HEK293 (cell line): ENCODE measurements around the gene DAPK2.

Source experiments
- CTCF ChIA-PET: fragments of 350-600 bp; formaldehyde crosslinking; extraction: SDS; loops from one replicate; lab custom pipeline; 2021; ENCODE audit warnings: antibody characterized with exemption; lab: Yijun Ruan, JAX
- POLR2A ChIA-PET: fragments of 300-600 bp; formaldehyde crosslinking; extraction: SDS; loops from one replicate; lab custom pipeline; 2020; ENCODE audit warnings: antibody characterized with exemption, inconsistent platforms; lab: Yijun Ruan, JAX
- H3K27ac ChIP-seq: fragments of 200-500 bp; sonication (Bioruptor generic); 2 replicates; pipeline ENCODE4 v1.5.1; 2014; ENCODE audit warnings: low read depth, low read length, control low read depth, inconsistent platforms; ENCODE audit errors: extremely low read depth
- H3K36me3 ChIP-seq, 2 experiments: fragments of 200-500 bp in 1 of 2; sonication (Bioruptor generic) in 1 of 2; 1 replicate in 1 of 2; 2 replicates in 1 of 2; pipeline ENCODE4 v1.5.1; 2014 to 2017; ENCODE audit warnings: inconsistent platforms in 2 of 2, low read length in 2 of 2; ENCODE audit not compliant: control insufficient read depth in 2 of 2, insufficient read depth in 1 of 2
- H3K4me1 ChIP-seq: fragments of 200-500 bp; sonication (Bioruptor generic); 2 replicates; pipeline ENCODE4 v1.5.1; 2014; ENCODE audit warnings: mild to moderate bottlenecking, low read length, inconsistent platforms; ENCODE audit not compliant: control insufficient read depth, insufficient read depth
- H3K4me3 ChIP-seq: 2 replicates; pipeline ENCODE4 v1.5.1; 2011; ENCODE audit warnings: low read depth, mild to moderate bottlenecking, control low read depth, low read length, moderate library complexity
- H3K9me3 ChIP-seq: fragments of 200-500 bp; sonication (Bioruptor generic); 2 replicates; pipeline ENCODE4 v1.5.1; 2014; ENCODE audit warnings: low read depth, low read length, inconsistent platforms; ENCODE audit not compliant: control insufficient read depth, insufficient read depth
- BCL11B ChIP-seq: fragments of 450-650 bp; formaldehyde crosslinking; IDR thresholded peaks from 2 replicates; pipeline ENCODE4 v1.5.1; 2016; ENCODE audit warnings: low read depth, missing biosample characterization, missing genetic modification characterization
- GLI2 ChIP-seq: fragments of 450-650 bp; formaldehyde crosslinking; IDR thresholded peaks from 2 replicates; pipeline ENCODE4; 2017; ENCODE audit warnings: missing biosample characterization, missing genetic modification characterization, low read depth, borderline replicate concordance
- IKZF3 ChIP-seq: fragments of 450-650 bp; IDR thresholded peaks from 2 replicates; pipeline ENCODE4 v1.5.0; 2018; ENCODE audit warnings: missing biosample characterization, mild to moderate bottlenecking, missing genetic modification characterization, moderate library complexity
- PRDM1 ChIP-seq: fragments of 450-650 bp; formaldehyde crosslinking; IDR thresholded peaks from 2 replicates; pipeline ENCODE4; 2016; ENCODE audit warnings: missing biosample characterization, missing genetic modification characterization
- PRDM10 ChIP-seq: fragments of 450-650 bp; formaldehyde crosslinking; IDR thresholded peaks from 2 replicates; pipeline ENCODE4 v1.5.1; 2016; ENCODE audit warnings: missing biosample characterization, missing genetic modification characterization
- PRDM6 ChIP-seq: fragments of 450-650 bp; formaldehyde crosslinking; IDR thresholded peaks from 2 replicates; pipeline ENCODE4 v1.5.1; 2017; ENCODE audit warnings: missing biosample characterization, missing genetic modification characterization
- RBAK ChIP-seq: fragments of 450-650 bp; formaldehyde crosslinking; IDR thresholded peaks from 2 replicates; pipeline ENCODE4 v1.5.1; 2016; ENCODE audit warnings: missing biosample characterization, missing genetic modification characterization
- YY2 ChIP-seq: fragments of 450-650 bp; formaldehyde crosslinking; IDR thresholded peaks from 2 replicates; pipeline ENCODE4 v1.5.1; 2016; ENCODE audit warnings: missing biosample characterization, missing genetic modification characterization
- ZBTB20 ChIP-seq: fragments of 450-650 bp; formaldehyde crosslinking; IDR thresholded peaks from 2 replicates; pipeline ENCODE4 v1.5.1; 2016; ENCODE audit warnings: missing biosample characterization, missing genetic modification characterization
- ZFP3 ChIP-seq: fragments of 450-650 bp; formaldehyde crosslinking; IDR thresholded peaks from 2 replicates; pipeline ENCODE4 v1.5.1; 2016; ENCODE audit warnings: low read depth, missing biosample characterization, missing genetic modification characterization
- ZNF112 ChIP-seq: fragments of 450-650 bp; formaldehyde crosslinking; IDR thresholded peaks from 2 replicates; pipeline ENCODE4 v1.5.0; 2017; ENCODE audit warnings: missing biosample characterization, missing genetic modification characterization
- ZNF214 ChIP-seq: fragments of 450-650 bp; formaldehyde crosslinking; IDR thresholded peaks from 2 replicates; pipeline ENCODE4 v1.5.1; 2017; ENCODE audit warnings: missing biosample characterization, mild to moderate bottlenecking, missing genetic modification characterization, borderline replicate concordance
- ZNF239 ChIP-seq: fragments of 450-650 bp; formaldehyde crosslinking; IDR thresholded peaks from 2 replicates; pipeline ENCODE4 v1.5.1; 2016; ENCODE audit warnings: missing biosample characterization, missing genetic modification characterization
- ZNF280C ChIP-seq: fragments of 450-650 bp; formaldehyde crosslinking; IDR thresholded peaks from 2 replicates; pipeline ENCODE4 v1.5.1; 2016; ENCODE audit warnings: missing biosample characterization, missing genetic modification characterization
- ZNF302 ChIP-seq: fragments of 450-650 bp; formaldehyde crosslinking; IDR thresholded peaks from 2 replicates; pipeline ENCODE4 v1.5.1; 2016; ENCODE audit warnings: missing biosample characterization, missing genetic modification characterization, low read depth
- ZNF324 ChIP-seq: fragments of 450-650 bp; formaldehyde crosslinking; IDR thresholded peaks from 2 replicates; pipeline ENCODE4 v1.5.1; 2016; ENCODE audit warnings: missing biosample characterization, missing genetic modification characterization
- ZNF366 ChIP-seq: fragments of 450-650 bp; formaldehyde crosslinking; conservative IDR thresholded peaks from 2 replicates; pipeline ENCODE4 v1.5.1; 2016; ENCODE audit warnings: missing biosample characterization, missing genetic modification characterization
- ZNF423 ChIP-seq: fragments of 450-650 bp; formaldehyde crosslinking; IDR thresholded peaks from 2 replicates; pipeline ENCODE4 v1.5.1; 2016; ENCODE audit warnings: missing biosample characterization, missing genetic modification characterization
- ZNF548 ChIP-seq: fragments of 450-650 bp; formaldehyde crosslinking; IDR thresholded peaks from 2 replicates; pipeline ENCODE4 v1.5.1; 2016; ENCODE audit warnings: missing biosample characterization, missing genetic modification characterization
- ZNF555 ChIP-seq: fragments of 450-650 bp; formaldehyde crosslinking; conservative IDR thresholded peaks from 2 replicates; pipeline ENCODE4 v1.5.1; 2017; ENCODE audit warnings: missing biosample characterization, mild to moderate bottlenecking, missing genetic modification characterization, inconsistent platforms
- ZNF560 ChIP-seq: fragments of 450-650 bp; formaldehyde crosslinking; IDR thresholded peaks from 2 replicates; pipeline ENCODE4 v1.5.1; 2017; ENCODE audit warnings: missing biosample characterization, missing genetic modification characterization, borderline replicate concordance
- ZNF701 ChIP-seq: fragments of 450-650 bp; formaldehyde crosslinking; IDR thresholded peaks from 2 replicates; pipeline ENCODE4 v1.5.1; 2016; ENCODE audit warnings: missing biosample characterization, missing genetic modification characterization
- ZNF776 ChIP-seq: fragments of 450-650 bp; formaldehyde crosslinking; IDR thresholded peaks from 2 replicates; pipeline ENCODE4 v1.5.0; 2017; ENCODE audit warnings: missing biosample characterization, missing genetic modification characterization, borderline replicate concordance
- ZNF830 ChIP-seq: fragments of 450-650 bp; IDR thresholded peaks from 2 replicates; pipeline ENCODE4 v1.5.0; 2018; ENCODE audit warnings: missing biosample characterization, missing genetic modification characterization, low read depth, mild to moderate bottlenecking, moderate library complexity
- ZSCAN16 ChIP-seq: fragments of 450-650 bp; formaldehyde crosslinking; IDR thresholded peaks from 2 replicates; pipeline ENCODE4 v1.5.1; 2016; ENCODE audit warnings: missing biosample characterization, missing genetic modification characterization

Gene DAPK2

GRCh38 chr15:63908991-63909390, 137.3 kb downstream of the DAPK2 start:
- Histone ChIP-seq H3K36me3 (no peaks in the 10 kb centered on the region), H3K4me3 (no peak overlapping the region), H3K4me1 (peaks cover 3% of the 10 kb centered on the region; the same call in 1 of the 2 replicates), H3K27ac (no peak overlapping the region), H3K9me3 (no peaks in the 10 kb centered on the region)
- ChIA-PET POLR2A (interaction anchor here (0.7 kb wide), 3 partner anchors 9 to 76 kb away, joined by 3 to 4 read pairs (median 4); no protein-coding TSS in a partner anchor), CTCF (interaction anchor here (0.6 to 1.3 kb wide), 3 partner anchors 35 to 157 kb away, joined by 3 to 4 read pairs (median 3); no protein-coding TSS in a partner anchor)
- TF ChIP-seq RBAK (tag by site-specific recombination) = no peak
- no peak for TF ChIP-seq ZNF548 (tag by site-specific recombination)
- TF ChIP-seq ZNF324 (tag by site-specific recombination) = no peak

- Histone ChIP-seq H3K36me3 (no peaks in the 10 kb centered on the region), H3K9me3 (no peaks in the 10 kb centered on the region), H3K4me1 (peaks cover 3% of the 10 kb centered on the region; the same call in 1 of the 2 replicates), H3K27ac (no peak overlapping the region), H3K4me3 (no peak overlapping the region)
- ChIA-PET POLR2A (no interaction called here), CTCF (interaction anchor here (1.0 kb wide), 1 partner anchor 8 kb away, joined by 4 read pairs; no protein-coding TSS in a partner anchor)
- TF ChIP-seq ZFP3 (tag by site-specific recombination) (no peak), BCL11B (tag by site-specific recombination) (no peak), ZNF214 (tag by site-specific recombination) (no peak), ZNF560 (tag by site-specific recombination) (no peak), ZNF423 (no peak), GLI2 (tag by site-specific recombination) (no peak), ZNF366 (no peak), ZBTB20 (tag by site-specific recombination) (no peak), ZSCAN16 (no peak), ZNF830 (tag by site-specific recombination) (no peak), ZNF302 (tag by site-specific recombination) (no peak)
Observed at GRCh38 chr15:63908281-63908680, 138.0 kb downstream of the DAPK2 start.

- Histone ChIP-seq H3K36me3 (no peaks in the 10 kb centered on the region), H3K9me3 (no peaks in the 10 kb centered on the region), H3K4me1 (peaks cover 3% of the 10 kb centered on the region; the same call in 1 of the 2 replicates), H3K4me3 (no peak overlapping the region), H3K27ac (no peak overlapping the region)
- POLR2A ChIA-PET = no interaction called here
- CTCF ChIA-PET = interaction anchor here (1.0 to 1.2 kb wide), 2 partner anchors 9 to 17 kb away, joined by 3 to 4 read pairs; no protein-coding TSS in a partner anchor
- no peak for TF ChIP-seq IKZF3
- TF ChIP-seq ZNF555 (tag by site-specific recombination) = no peak
- no peak for TF ChIP-seq ZNF112 (tag by site-specific recombination)
- TF ChIP-seq ZNF701 = no peak
- TF ChIP-seq PRDM1 (tag by site-specific recombination) = no peak
- no peak for TF ChIP-seq ZNF239 (tag by site-specific recombination)
- TF ChIP-seq PRDM10 (tag by site-specific recombination) = no peak
- TF ChIP-seq PRDM6 = no peak
- no peak for TF ChIP-seq ZNF280C
- TF ChIP-seq YY2 (tag by site-specific recombination) = no peak
- TF ChIP-seq ZNF776 (tag by site-specific recombination) = no peak
Observed at GRCh38 chr15:63907521-63907920, 138.8 kb downstream of the DAPK2 start.
